ENCODE measurements around the gene BRIP1. TPM values are rescaled to one million over a fixed set of nuclear protein-coding genes. Genes with fewer than 3 reads are reported as not detected.

The BRIP1 gene
- total RNA-seq, 1 experiment from 2014 or later: 20.2 TPM

GRCh38 chr17:61736438-61736837 lies 126.9 kb downstream of the BRIP1 start:
- Mint-ChIP-seq H3K36me3 (ENCODE audit: insufficient read depth in 1 of 3, low read depth in 3 of 3) (peaks cover 36 to 48% (median 45%) of the 10 kb centered on the region in 3 experiments), H3K9me3 (peaks cover 4 to 8% of the 10 kb centered on the region in 2 experiments; a peak in 3 of 5 replicates), H3K4me3 (no peak overlapping the region), H3K27me3 (ENCODE audit: low read depth) (no peaks in the 10 kb centered on the region), H3K27ac (no peak overlapping the region), H3K4me1 (no peaks in the 10 kb centered on the region)
- no peaks in the 10 kb centered on the region for H3K4me1 ChIP-seq (ENCODE audit: insufficient read depth, low read length)
- no peaks in the 10 kb centered on the region for H3K27me3 ChIP-seq (ENCODE audit: insufficient read depth, low read length)
- no peak overlapping the region for H4K91ac ChIP-seq (ENCODE audit: insufficient read length, low read depth, low read length)
- no peak overlapping the region for H3K4ac ChIP-seq (ENCODE audit: low read depth, low read length)
- H3K18ac ChIP-seq (ENCODE audit: insufficient read length, low read depth, low read length): no peak overlapping the region
- H2BK15ac ChIP-seq (ENCODE audit: low read depth, low read length): no peak overlapping the region
- H3K14ac ChIP-seq (ENCODE audit: insufficient read depth, low read length): no peak overlapping the region
- H3K56ac ChIP-seq (ENCODE audit: insufficient read length, low read depth, low read length): no peak overlapping the region
- no peaks in the 10 kb centered on the region for H3K79me2 ChIP-seq (ENCODE audit: insufficient read depth, low read length)
- H3K27ac ChIP-seq (ENCODE audit: insufficient read length, low read depth, low read length): no peak overlapping the region
- no peak overlapping the region for H2AK5ac ChIP-seq (ENCODE audit: insufficient read length, low read length)
- no peak overlapping the region for H2BK12ac ChIP-seq (ENCODE audit: insufficient read length, low read depth, low read length)
- H3K23ac ChIP-seq (ENCODE audit: insufficient read length, low read depth, low read length): no peak overlapping the region
- H3K4me2 ChIP-seq (ENCODE audit: insufficient read depth, insufficient read length, low read length): no peak overlapping the region
- H3K9me3 ChIP-seq (ENCODE audit: control insufficient read depth, low read depth, low read length): no peaks in the 10 kb centered on the region
- no peak overlapping the region for H4K5ac ChIP-seq (ENCODE audit: insufficient read length, low read depth, low read length)
- H2BK5ac ChIP-seq (ENCODE audit: insufficient read length, low read length): no peak overlapping the region
- DNase-seq: no peak
- no peak overlapping the region for H2BK20ac ChIP-seq (ENCODE audit: low read depth, low read length, poor library complexity, severe bottlenecking)
- no peak overlapping the region for H2BK120ac ChIP-seq (ENCODE audit: low read depth, low read length, poor library complexity, severe bottlenecking)
- no peaks in the 10 kb centered on the region for H3K79me1 ChIP-seq (ENCODE audit: insufficient read depth, low read depth, low read length, poor library complexity, severe bottlenecking)
- no peak for TF ChIP-seq CTCF (conservative IDR thresholded peaks at IDR 0.05)
- H3T11ph ChIP-seq (ENCODE audit: low read length): no peak overlapping the region
- H4K20me1 ChIP-seq (ENCODE audit: control insufficient read depth, insufficient read depth, insufficient read length): no peaks in the 10 kb centered on the region
- H3K23me2 ChIP-seq (ENCODE audit: insufficient read length, low read depth, low read length, poor library complexity, severe bottlenecking): no peaks in the 10 kb centered on the region
- no peak overlapping the region for H3K9ac ChIP-seq (ENCODE audit: extremely low read depth, insufficient read length, low read length)
- H4K8ac ChIP-seq (replicated peaks; ENCODE audit: insufficient read length, low read depth, low read length): no peak overlapping the region
- no peak overlapping the region for H2AFZ ChIP-seq (ENCODE audit: low read length)
